Kidney capillary endothelial cell (primary cell): Measurements from ENCODE around the gene FLT1.

Experiments
- DNase-seq: peaks from one replicate; pipeline ENCODE4 v3.0.0-alpha.2; 2018; ENCODE audit warnings: low spot score

FLT1 gene

DNA sequence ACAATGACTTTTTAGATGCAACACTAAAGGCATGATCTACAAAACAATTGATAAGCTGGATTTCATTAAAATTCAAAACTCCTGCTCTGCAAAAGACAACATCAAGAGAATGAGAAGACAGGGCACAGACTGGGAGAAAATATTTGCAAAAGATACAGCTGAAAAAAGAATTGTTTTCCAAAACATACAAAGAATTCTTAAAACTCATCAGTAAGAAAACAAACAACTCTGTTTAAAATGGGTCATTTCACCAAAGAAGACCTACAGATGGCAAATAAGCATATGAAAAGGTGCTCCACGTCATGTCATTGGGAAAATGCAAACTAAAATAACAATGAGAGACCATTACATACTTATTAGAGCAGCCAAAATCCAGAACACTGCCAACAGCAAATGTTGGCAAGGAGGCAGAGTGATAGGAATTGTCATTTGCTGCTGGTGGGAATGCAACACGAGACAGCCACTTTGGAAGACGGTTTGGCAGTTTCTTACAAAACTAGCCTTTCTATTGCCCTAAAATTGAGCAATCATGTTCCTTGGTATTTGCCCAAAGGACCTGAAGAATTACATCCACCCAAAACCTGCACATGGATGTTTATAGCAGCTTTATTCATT, 39.2 kb downstream of the FLT1 start:
- no peak for DNase-seq

DNA sequence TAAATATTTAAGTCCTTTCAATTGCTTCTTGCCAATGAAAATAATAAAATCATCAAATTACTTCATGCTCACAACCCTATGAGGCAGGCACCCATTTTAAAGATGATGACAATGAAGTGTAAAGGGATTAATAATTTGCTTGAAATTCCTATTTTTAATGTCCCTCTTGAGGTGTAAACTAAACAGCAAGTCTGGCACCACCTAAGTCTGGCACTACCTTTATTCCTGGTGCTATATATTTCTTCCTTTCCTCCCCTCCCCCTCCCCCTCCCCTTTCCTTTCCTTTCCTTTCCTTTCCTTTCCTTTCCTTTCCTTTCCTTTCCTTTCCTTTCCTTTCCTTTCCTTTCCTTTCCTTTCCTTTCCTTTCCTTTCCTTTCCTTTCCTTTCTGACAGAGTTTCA, 42.2 kb downstream of the FLT1 start:
- DNase-seq, result no peak

DNA sequence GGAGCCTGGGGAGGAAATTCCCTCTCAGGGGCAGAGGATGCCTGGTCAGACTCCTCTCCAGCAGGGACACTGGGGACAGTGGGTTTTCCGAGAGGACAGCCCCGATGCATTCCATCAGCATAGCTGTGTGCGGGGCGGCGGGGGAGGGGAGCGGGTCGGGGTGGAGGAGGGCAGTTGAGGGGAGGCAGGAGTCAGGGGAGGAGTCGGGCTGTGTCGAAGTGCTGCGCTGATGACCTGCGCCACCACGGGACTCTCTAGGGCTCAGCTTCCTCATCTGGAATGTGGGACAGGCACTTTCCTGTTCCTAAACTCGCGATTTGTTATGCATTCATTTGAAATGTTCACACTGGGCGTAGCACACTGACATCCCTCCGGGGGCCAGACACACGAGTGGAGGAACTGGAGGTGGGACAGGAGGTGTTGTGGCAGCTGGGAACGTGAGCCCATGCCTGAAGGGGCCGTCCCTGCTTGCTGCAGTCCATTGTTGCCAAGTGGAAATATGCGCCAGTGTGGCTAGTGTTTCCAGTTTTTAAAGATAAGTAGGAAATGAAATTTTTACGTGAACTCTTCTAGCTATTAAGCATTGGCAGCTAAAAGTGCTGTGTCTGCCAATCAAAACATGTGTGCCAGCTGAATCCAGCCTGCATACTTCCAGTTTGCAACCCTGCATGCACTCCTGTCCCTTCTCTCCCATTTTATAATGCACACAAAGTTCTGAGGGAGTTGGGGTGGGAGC, 43.3 kb downstream of the FLT1 start:
- no peak for DNase-seq

DNA sequence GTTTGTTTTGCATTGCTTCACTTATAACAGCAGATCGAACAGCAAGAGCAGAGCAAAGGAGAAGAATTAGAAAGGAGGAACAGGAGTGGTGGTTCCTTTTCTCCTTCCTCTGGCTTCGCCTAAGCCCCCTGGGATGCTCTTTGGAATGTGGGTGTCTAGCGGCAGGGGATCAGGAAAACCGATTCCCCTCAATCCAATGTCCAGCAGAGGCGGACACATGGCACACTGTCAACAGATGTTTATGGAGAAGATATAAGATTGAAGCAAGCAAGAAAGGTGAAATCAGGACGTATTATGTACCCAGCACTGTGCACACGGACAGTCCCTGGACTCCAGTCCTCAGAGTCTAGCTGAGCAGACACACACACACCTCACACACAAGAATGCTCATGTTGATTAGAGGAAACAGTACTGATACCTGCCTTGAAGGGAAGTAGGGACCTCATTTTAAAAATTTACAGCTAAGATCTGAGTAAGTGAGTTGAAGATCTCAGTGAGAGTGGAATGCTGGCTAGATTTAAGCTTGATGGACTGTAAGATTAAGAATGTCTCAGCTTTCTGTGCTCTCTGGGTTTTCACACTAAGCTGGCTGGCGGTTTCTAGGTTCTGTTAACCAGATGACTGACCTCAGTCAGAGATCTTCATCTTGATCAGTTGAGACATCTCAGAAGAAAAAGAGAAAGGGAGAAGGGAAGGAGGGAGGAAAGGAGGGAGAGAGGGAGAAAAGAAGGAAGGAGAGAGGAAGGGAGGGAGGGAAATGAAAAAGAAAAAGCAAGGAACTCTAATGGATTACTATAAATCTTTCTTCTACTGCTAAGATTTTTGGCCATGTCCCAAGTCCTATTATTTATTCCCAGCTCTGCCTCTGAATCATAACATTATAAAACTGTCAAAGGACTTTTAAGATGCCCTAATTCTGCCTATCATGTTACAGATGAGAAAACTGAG, 44.8 kb downstream of the FLT1 start:
- no peak for DNase-seq

DNA sequence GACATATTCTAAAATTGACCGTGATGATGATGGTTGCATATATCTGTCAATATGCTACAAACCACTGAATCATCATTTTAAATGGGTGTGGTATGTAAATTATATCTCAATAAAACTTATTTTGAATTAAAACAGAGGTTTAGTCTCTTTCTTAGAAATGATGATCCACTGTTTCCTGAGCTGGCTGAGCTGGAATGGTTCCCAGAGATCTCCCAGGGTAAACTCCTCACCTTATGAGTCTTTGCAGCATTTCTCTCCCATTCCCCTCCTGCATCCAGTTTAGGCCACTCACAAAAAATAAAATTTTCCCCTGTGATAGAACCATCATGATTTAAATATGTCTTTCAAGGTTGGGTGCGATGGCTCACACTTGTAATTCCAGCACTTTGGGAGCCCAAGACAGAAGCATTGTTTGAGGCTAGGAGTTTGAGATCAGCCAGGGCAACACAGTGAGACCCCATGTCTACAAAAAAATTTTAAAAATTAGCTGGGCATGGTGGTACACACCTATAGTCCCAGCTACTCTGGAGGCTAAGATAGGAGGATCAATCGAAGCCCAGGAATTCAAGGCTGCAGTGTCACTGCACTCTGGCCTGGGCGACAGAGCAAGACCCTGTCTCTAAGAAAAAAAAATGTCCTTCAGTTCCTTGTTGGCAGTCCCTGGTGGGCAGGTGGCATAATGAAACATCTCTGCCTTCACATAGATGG, 46.1 kb downstream of the FLT1 start:
- no peak for DNase-seq

DNA sequence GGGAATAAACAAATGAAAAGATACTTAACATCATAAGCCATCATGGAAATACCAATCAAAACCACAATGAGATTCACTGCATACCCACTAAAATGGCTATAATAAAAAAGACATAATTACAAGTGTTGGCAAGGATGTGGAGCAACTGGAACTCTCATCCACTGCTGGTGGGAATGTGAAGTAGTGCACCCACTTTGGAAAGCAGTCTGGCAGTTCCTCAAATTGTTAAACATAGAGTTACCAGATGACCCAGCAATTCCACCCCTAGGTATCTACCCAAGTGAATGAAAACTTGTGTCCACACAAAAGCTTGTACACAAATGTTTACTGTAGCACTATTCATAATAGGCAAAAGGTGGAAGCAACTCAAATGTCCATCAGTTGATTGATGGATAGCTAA, 46.9 kb downstream of the FLT1 start:
- no peak for DNase-seq

DNA sequence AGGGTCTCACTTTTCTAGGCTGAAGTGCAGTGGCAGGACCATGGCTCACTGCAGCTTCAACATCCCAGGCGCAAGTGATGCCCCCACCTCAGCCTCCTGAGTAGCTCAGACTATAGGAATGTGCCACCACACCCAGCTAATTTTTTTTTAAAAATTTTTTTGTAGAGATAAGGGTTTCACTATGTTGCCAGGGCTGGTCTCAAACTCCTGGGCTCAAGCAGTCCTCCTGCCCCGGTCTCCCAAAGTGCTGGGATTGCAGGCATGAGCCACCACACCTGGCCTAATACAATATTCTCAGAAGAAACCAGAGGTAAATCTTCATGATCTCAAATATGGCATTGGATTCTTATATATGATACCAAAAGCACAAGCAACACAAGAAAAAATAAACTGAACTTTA, 47.7 kb downstream of the FLT1 start:
- DNase-seq, result no peak

DNA sequence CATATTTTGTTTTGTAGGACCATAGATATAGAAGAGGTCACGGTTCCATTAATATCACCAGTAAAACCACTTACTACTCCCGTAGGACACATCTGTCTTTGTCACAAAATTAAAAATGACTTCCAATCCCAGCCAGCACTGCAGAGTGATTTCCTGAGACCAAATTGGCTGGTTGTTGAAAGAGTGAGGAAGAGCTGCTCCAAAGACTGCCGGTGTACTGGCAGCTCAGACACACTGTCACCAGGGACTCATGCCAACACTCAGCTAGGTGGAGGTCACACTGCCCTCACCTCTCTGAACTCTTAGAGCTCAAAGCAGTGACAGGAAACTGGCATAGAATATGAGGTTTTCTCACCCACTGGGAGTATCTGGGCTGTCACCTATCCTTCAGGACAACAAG, 52.1 kb downstream of the FLT1 start:
- peak; percentile 47 for DNase-seq

DNA sequence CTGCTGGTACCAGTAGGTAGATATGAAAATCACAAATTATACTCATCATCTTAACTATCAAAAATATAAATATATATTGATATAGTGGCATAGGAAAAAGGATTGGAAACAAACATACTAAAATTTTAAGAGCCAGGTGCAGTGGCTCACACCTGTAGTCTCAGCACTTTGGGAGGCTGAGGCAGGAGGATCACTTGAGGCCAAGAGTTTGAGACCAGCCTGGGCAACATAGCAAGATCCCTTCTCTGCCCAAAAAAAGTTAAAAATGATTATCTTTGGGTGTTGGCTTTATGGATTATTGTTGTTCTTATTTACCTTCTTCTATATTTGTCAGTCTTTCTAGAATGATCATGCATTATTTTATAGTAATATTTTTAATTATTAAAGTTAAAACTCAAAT, 53.4 kb downstream of the FLT1 start:
- DNase-seq, result no peak

DNA sequence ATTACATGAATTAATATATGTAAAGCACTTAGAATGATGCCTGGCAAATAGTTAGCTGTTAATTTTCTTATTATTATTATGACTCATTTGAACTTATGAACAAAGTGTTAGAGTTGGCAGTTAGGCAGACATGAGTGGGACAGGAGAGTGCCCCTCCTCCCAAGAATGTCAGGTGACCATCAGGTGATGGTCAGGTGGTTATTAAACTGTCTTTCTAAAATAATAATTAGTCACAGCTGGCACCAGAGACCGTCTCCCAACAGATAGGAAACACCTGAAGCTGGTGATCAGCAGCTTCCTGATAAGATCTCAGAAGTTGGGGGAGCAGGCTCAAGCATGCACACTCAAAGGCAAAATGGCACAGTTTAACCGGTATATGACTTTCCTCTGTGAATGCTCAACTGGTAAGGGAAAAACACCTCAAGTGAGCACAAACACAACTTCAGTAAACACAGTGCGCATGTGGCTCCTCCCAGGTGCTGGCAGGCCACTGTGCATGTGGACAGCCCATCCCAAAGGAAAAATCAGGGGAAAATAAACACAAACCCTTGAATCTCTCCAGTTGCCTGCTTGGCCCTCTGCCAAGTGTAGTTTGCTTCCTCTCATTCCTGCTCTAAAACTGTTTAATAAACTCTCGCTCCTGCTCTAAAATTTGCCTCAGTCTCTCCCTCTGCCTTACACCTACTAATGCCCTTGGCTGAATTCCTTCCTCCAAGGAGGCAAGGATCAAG, 54.0 kb downstream of the FLT1 start:
- DNase-seq, result no peak

DNA sequence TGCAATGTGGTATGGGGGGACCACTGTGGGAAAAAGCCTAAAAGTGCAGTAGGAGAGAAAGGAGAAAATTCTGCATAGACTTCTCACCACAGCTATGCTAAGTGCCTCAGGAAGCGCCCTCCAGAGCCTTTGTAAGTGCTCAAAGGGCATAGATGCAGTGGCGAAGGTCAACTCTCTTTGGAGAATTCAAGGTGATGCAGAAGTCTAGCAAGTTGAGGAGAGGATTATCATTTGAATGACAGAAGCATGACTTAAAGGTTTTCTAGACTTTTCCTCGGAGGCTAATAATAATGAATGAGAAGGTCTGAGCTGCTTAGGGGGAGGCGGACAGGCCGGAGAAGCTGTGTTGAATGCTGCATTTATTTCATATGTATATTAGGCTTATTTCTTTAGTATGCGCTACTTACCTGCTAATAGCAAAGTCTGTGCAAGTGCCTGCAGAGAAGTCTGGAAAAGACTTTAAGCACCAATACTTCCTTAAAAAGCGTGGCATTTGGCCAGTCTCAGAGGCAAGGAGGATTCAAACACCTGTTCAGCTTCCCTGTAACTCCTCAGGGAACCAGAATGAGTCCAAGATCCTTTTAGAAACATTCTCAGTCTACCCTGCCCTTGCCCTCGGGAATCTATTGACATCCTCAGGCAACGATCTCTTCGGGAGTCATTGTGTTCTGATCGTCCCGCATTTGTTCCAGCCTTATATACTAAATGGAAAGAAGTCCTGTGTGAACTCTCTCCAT, 56.2 kb downstream of the FLT1 start:
- DNase-seq, result no peak

DNA sequence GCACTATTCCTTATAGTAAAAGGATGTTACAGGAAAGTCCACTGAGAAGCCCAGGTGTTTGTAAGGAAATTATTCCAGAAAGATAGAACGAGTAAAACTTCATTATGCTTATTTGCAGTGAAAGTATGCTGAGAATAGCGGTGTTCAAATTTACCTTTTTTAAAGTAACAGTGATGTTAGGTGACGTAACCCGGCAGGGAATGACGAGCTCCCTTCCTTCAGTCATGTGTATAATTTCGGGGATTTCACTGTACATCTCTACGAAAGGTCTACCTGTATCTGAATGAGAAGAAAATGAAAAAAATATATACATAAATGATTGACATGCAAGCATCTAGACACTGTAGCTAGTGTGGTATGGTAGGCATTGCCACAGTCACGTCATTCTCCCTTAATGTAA, 56.9 kb downstream of the FLT1 start:
- DNase-seq, result no peak

DNA sequence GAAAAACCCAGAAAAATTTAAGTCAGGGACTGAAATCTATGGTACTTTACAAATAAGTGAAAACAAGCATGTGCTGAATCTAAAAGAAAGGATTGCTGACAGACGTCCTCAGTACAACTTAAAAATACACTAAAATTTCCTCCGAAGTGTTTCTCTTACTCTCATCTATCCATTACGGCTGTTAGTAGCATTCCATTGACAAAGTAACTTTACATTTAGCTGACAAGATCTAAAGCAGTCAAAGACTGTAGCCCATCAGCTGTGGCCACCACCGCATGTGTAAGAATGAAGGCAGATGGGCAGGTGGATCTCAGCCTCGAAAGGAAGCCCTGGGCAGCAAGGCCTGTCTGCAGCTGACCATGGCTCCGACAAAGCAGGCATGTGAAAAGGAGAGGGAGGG, 59.0 kb downstream of the FLT1 start:
- DNase-seq, result no peak

DNA sequence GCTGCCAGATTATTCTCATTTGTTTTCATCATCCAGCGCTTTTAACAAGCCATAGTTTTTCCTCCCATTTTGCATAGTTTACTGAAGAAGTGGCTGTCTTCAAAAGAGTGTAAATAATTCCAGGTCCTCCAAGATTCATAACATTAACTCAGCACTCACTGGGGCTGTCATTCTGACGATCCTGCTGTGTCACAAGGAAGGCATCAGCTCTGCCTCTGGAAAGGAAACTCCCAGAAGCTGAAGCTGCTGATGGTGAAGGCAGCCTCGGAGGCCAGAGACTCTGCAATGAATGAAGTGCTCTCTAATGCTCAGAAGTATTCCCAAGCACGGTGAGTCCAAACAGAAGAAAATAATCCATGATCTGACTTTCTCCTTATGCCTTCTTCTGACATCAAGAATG, 60.0 kb downstream of the FLT1 start:
- DNase-seq, result no peak

DNA sequence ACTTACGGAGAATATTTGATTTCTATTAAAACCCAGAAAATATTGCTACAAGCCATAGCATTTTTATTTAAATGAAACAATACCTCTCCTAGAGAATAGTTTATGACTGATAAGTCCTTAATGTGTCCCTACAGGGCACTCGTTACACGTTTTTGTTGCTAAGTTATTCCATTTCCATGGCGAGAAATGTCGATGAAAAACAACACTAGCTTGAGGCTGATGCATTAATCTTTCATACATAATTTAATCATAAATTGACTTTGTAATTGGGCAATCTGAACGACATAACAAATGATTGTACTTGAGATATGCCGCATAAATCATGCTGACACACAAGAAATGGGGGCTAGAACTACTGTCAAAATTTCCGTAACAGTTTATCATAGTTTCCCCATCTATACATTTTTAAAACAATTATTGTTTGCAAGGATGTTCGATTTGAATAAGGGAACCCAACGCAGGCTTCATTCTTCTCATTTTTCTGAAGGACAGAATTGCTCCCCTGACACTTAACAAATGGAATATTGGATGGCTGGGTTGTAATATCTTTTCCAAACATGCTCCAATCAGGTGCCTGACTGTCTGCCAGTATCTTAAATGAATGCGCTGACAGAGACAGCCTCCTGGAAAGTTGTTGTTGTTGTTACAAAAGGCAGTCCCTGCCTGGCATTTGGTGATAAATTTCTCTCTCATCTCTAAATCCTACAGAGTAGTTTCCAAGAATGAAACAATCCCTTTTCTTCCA, 61.9 kb downstream of the FLT1 start:
- no peak for DNase-seq

DNA sequence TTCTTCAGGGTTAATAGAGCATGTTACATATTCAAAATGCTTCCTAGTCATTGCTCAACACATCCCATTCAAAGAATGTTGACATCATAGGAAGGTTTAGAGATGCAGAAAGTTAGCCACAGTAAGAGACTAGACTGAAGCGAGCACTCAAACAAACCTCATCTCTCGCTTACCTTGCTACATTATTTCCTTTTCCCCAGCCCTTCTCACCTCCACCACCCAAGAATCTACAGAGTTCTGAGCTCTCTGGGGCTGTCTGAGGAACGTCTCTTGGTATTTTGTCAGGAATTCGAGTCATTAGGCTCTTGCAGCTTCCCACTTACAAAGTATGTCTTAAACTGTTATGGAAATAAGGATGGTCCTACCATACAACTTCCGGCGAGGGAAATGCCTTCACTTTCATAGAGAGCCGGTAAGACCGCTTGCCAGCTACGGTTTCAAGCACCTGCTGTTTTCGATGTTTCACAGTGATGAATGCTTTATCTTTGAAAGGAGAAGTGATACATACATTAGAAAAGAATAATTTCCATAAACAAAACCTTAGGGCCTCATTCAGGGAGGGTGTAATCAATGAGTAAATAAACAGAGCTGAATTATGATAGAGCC, 65.1 kb downstream of the FLT1 start:
- no peak for DNase-seq

DNA sequence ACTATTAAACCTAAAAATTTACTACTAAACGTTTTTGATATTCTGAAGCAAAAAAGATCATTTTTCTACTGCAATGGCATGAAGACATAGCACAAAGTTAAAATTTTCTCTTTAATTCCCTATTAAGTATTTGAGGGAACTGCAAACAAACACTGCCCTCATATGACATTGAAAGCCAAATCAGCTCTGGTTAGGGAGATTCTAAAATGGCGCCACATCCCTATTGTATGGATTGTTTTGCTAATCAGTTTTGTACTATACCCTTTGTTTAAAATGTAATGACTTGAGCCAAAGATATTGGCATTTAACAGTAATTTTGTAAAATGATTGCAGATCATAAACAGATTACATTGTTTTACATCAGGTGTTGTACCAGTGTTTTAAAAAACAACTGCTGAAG, 65.8 kb downstream of the FLT1 start:
- DNase-seq, result no peak

DNA sequence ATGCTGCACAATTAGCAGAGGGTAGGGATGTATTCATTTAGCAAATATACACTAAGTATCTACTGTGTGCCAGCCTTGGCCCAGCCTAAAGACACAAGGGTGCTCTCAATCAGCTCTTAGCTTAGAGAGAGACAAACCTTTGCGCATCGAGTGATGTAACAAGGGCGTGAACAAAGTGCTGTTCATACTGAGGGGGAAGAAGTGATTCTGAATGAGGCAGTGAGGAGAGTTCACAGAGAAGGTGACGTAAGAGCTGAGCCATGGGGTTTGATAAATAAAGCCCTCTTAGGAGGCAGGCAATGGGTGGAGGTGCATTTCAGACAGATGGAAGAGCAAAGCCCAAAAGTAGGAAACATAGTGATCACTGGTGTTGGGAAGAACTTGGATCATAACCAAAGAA, 68.5 kb downstream of the FLT1 start:
- DNase-seq, result no peak

DNA sequence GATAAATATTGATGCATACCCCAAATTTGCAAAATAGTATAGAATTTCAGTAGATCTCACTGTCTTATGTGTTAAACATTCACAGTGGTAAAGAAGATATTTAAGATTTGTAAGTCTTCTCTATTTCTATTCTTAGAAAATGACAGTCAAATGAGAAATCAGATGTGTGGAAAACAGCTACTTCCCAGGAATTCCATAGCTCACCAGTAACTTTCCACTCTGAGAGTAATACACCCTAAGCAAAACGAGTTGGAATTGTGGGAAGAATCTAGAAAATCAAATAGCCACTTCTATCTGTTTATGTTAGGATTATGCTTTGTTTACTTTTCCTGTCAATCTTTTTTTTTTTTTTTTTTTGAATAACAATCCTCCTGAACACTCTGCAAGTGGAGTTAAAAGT, 69.1 kb downstream of the FLT1 start:
- DNase-seq, result no peak

DNA sequence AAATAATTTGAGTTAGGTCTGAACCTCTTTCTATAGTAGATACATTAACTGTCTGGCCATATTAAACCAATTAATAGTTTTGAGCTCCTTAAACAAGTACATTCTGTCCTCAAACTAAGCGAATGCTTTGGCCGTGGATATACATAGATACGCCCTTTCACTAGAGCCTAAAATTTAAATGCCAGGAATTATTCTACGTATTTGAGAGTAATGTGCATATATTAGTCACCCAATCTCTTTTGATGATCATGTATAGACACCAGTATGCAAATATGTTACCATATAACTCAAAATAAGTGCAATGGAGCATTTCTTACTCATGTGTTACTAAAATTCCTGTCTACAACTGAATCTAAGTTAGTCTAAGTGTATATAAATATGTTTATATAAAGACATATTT, 70.4 kb downstream of the FLT1 start:
- no peak for DNase-seq
